Measurements from ENCODE around the gene PTPRZ1.
A peak's percentile ranks its signal among the peaks of the same experiment; 100 is the strongest.

The PTPRZ1 gene

DNA sequence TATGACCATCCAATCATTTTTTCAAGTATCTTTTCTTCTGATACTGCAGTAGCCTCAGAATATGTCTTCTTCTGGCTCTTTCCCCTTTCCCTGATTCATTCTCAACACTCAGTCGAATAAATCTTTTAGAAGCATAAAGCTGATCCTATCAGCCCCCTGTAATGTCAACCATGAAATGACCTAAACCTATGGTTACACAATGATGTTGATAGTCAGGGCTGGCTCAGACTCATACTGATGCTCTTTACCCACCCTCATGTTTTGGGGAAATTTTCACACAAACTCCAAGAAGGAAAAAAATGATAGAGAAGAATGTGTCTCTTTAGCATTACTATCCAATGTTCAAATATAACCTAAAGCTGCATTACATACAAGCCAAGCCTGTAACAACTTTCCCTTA, 195.1 kb downstream of the PTPRZ1 start:
- H3K27ac ChIP-seq (ENCODE audit: low read length), result no peak overlapping the region
- WGBS (ENCODE audit: insufficient coverage, insufficient read length), result no CpG with 5 or more reads among the region's 1 CpG
- DNase-seq (ENCODE audit: low read depth, low spot score), result no peak

DNA sequence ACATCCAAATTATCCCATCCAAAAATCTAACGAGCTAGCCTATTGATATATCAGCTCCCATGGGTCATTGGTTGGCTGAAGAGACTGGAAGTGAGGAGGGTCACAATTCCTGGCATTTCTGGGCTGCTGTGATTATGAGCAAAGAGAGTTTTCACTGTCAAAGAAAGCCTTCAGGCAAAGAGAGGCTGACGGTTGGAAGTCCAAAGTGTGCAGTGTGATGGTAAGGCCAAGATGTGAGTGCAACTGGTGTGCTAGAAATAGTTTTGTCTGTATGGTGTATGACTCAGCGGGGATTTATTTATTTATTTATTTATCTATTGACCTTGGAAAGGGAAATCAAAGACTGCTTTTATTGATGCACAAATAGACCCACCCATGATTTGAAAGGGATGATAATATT, 196.0 kb downstream of the PTPRZ1 start:
- no peak overlapping the region for H3K4me3 ChIP-seq (ENCODE audit: low read length)
- H3K36me3 ChIP-seq (ENCODE audit: control insufficient read depth, insufficient read depth, low read length), result no peaks in the 10 kb centered on the region; the same call in 1 of the 2 replicates
- H3K9me3 ChIP-seq (ENCODE audit: control insufficient read depth, insufficient read depth, low read length), result no peaks in the 10 kb centered on the region
- no CpG with 5 or more reads among the region's 3 CpGs for WGBS (ENCODE audit: insufficient coverage, insufficient read length)
- no peaks in the 10 kb centered on the region for H3K4me1 ChIP-seq (ENCODE audit: control insufficient read depth, insufficient read depth, low read length)
- H3K27me3 ChIP-seq (ENCODE audit: control insufficient read depth, insufficient read depth, low read length), result no peaks in the 10 kb centered on the region
- H3K27ac ChIP-seq (ENCODE audit: low read length), result no peak overlapping the region
- no peak for DNase-seq (ENCODE audit: low read depth, low spot score)

More for the DNA sequence above, 195.1 kb downstream of the PTPRZ1 start:
- H3K9me3 ChIP-seq (ENCODE audit: control insufficient read depth, insufficient read depth, low read length), result no peaks in the 10 kb centered on the region
- no peak overlapping the region for H3K4me3 ChIP-seq (ENCODE audit: low read length)
- H3K36me3 ChIP-seq (ENCODE audit: control insufficient read depth, insufficient read depth, low read length), result no peaks in the 10 kb centered on the region
- no peaks in the 10 kb centered on the region for H3K27me3 ChIP-seq (ENCODE audit: control insufficient read depth, insufficient read depth, low read length)
- no peaks in the 10 kb centered on the region for H3K4me1 ChIP-seq (ENCODE audit: control insufficient read depth, insufficient read depth, low read length)

DNA sequence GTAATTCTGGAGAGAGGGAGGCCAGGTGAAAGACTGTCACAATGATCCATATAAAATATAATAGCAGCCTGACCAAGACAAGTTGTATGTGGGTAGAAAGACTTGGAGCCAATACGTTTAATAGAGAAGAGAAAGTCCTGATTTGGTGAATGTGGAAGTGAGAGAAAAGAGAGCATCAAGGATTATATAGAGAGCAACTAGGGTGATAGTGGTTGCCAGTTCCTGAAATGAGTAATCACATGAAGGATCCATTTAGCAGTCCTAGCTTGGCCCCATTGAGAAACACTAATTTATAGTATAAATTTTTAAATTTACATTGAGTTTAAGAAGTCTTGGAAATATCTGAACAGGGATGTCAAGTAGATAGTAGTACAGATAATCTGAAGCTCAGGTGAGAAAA, 197.1 kb downstream of the PTPRZ1 start:
- no peak overlapping the region for H3K27ac ChIP-seq (ENCODE audit: low read length)
- H3K9me3 ChIP-seq (ENCODE audit: control insufficient read depth, insufficient read depth, low read length), result no peaks in the 10 kb centered on the region
- H3K4me3 ChIP-seq (ENCODE audit: low read length), result no peak overlapping the region
- no peaks in the 10 kb centered on the region for H3K4me1 ChIP-seq (ENCODE audit: control insufficient read depth, insufficient read depth, low read length)
- no CpG with 5 or more reads among the region's 1 CpG for WGBS (ENCODE audit: insufficient coverage, insufficient read length)
- no peaks in the 10 kb centered on the region for H3K27me3 ChIP-seq (ENCODE audit: control insufficient read depth, insufficient read depth, low read length)
- no peak for DNase-seq (ENCODE audit: low read depth, low spot score)
- H3K36me3 ChIP-seq (ENCODE audit: control insufficient read depth, insufficient read depth, low read length), result peaks cover 2% of the 10 kb centered on the region; the same call in 1 of the 2 replicates

DNA sequence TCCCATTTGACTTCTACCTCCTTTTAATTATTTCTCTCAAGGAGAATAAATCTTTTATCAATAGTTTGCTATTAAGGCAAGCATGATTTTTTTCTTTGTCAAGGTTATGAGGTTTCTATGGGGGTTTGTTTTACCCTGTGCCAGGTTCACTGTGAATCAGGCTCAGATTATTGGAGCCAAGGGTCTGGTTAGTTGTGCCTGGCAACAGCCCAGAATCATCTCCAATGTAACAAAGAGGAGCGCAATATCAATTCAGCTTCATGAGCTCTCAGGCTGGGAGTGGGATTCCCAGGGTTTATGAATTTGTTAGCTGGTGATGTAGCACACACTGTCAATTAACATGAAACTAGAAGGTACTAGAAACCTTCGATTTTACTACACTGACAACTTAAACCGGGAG, 197.9 kb downstream of the PTPRZ1 start:
- no peak overlapping the region for H3K4me3 ChIP-seq (ENCODE audit: low read length)
- peaks cover 2% of the 10 kb centered on the region; the same call in 1 of the 2 replicates for H3K36me3 ChIP-seq (ENCODE audit: control insufficient read depth, insufficient read depth, low read length)
- WGBS (ENCODE audit: insufficient coverage, insufficient read length), result no CpG with 5 or more reads among the region's 3 CpGs
- H3K27me3 ChIP-seq (ENCODE audit: control insufficient read depth, insufficient read depth, low read length), result no peaks in the 10 kb centered on the region
- no peaks in the 10 kb centered on the region for H3K4me1 ChIP-seq (ENCODE audit: control insufficient read depth, insufficient read depth, low read length)
- no peak for DNase-seq (ENCODE audit: low read depth, low spot score)
- H3K27ac ChIP-seq (ENCODE audit: low read length), result no peak overlapping the region
- no peaks in the 10 kb centered on the region for H3K9me3 ChIP-seq (ENCODE audit: control insufficient read depth, insufficient read depth, low read length)

DNA sequence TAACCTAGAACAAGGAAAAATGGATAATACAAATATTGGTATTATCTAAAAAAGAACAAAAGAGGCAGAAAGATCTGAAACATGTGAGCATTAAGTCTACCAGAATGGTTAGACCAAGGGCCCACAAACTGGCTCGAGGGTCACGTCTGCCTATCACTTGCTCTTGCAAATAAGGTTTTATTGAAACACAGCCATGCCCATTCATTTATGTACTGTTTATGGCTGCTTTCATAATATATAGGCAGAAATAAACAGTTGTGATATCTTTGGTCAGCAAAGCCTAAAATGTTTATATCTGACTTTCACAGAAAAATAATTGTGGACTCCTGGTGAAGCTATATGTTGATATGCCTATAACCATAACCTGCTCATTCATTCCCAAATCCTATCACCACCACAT, 199.3 kb downstream of the PTPRZ1 start:
- Histone ChIP-seq H3K4me3 (ENCODE audit: low read length) (no peak overlapping the region), H3K36me3 (ENCODE audit: control insufficient read depth, insufficient read depth, low read length) (peaks cover 2% of the 10 kb centered on the region; the same call in 1 of the 2 replicates), H3K9me3 (ENCODE audit: control insufficient read depth, insufficient read depth, low read length) (no peaks in the 10 kb centered on the region), H3K27ac (ENCODE audit: low read length) (no peak overlapping the region), H3K4me1 (ENCODE audit: control insufficient read depth, insufficient read depth, low read length) (no peaks in the 10 kb centered on the region), H3K27me3 (ENCODE audit: control insufficient read depth, insufficient read depth, low read length) (no peaks in the 10 kb centered on the region)
- no peak for DNase-seq (ENCODE audit: low read depth, low spot score)
- no CpG with 5 or more reads among the region's 2 CpGs for WGBS (ENCODE audit: insufficient coverage, insufficient read length)

DNA sequence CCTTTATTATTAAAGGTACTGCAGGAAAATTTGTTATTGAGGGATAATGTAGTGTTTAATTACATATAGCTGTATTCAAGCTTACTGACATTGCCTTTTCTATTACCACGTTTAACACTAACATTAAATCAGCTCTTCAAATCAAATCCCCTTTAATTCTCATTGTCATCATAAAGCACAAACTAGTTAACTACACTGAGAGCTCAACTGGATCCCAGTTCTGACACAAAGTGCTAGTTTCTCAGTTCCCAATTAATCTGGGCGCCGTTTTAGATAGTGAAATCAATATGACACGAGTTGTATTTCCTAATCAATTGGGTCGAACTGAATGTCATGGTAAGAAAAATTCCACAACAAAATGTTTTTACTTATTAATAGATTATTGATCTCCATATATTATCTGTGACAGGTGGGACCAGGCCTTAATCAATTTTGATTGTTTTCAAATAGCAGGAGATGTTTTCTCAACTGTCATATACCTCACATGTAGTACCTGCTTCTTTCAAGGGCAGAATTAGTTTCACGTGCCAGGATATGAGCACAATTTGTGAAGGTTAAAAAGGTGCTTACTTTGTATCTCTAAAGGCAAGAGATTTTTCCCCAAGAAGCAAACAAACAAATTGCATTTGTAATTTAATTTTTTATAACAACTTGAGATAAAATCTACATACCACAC, 200.1 kb downstream of the PTPRZ1 start:
- no peaks in the 10 kb centered on the region for H3K9me3 ChIP-seq (ENCODE audit: control insufficient read depth, insufficient read depth, low read length)
- WGBS (ENCODE audit: insufficient coverage, insufficient read length), result 100% methylated on average over 1 of the region's 6 CpGs
- H3K27ac ChIP-seq (ENCODE audit: low read length), result no peak overlapping the region
- DNase-seq (ENCODE audit: low read depth, low spot score), result no peak
- peaks cover 7% of the 10 kb centered on the region; the same call in 1 of the 2 replicates for H3K36me3 ChIP-seq (ENCODE audit: control insufficient read depth, insufficient read depth, low read length)
- no peak overlapping the region for H3K4me3 ChIP-seq (ENCODE audit: low read length)
- no peaks in the 10 kb centered on the region for H3K27me3 ChIP-seq (ENCODE audit: control insufficient read depth, insufficient read depth, low read length)
- H3K4me1 ChIP-seq (ENCODE audit: control insufficient read depth, insufficient read depth, low read length), result no peaks in the 10 kb centered on the region

DNA sequence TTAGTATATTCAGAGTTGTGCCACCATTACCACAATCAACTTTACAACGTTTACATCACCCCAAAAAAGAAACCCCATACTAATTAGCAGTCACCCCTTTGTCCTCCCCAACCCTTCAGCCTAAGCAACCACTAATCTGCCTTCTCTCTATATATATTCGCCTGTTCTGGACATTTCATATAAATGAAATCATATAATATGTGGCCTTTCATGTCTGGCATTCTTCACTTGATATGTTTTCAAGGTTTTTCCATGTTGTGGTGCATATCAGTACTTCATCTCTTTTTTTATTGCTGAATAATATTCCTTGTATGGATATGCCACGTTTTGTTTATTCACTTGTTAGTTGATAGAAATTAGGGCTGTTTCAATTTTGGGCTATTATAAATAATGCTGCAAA, 200.7 kb downstream of the PTPRZ1 start:
- no peaks in the 10 kb centered on the region for H3K9me3 ChIP-seq (ENCODE audit: control insufficient read depth, insufficient read depth, low read length)
- H3K27ac ChIP-seq (ENCODE audit: low read length), result no peak overlapping the region
- H3K36me3 ChIP-seq (ENCODE audit: control insufficient read depth, insufficient read depth, low read length), result peaks cover 7% of the 10 kb centered on the region; the same call in 1 of the 2 replicates
- whole genome bisulfite sequencing (ENCODE audit: insufficient coverage, insufficient read length), result 100% methylated on average over 1 of the region's 3 CpGs
- DNase-seq (ENCODE audit: low read depth, low spot score), result no peak
- no peak overlapping the region for H3K4me3 ChIP-seq (ENCODE audit: low read length)
- no peaks in the 10 kb centered on the region for H3K27me3 ChIP-seq (ENCODE audit: control insufficient read depth, insufficient read depth, low read length)
- no peaks in the 10 kb centered on the region for H3K4me1 ChIP-seq (ENCODE audit: control insufficient read depth, insufficient read depth, low read length)

DNA sequence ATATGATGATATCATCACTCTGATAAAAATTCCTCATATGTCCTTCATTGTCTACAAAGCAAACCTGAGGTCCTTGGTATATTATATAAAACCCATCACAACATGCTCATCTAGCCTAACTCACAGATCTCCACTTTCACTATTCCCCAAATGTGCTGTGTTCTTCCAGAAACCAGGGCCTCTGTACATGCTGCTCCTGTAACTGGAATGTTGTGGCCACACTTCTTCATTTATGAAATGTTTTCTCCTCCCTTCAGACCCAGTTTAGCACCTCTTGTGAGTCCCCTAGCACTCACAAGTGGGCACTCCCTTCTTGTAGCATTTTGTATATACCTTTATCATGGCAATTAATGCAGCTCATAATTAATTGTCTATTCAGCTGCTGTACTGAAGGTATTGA, 209.2 kb downstream of the PTPRZ1 start:
- no peaks in the 10 kb centered on the region for H3K9me3 ChIP-seq (ENCODE audit: control insufficient read depth, insufficient read depth, low read length)
- H3K36me3 ChIP-seq (ENCODE audit: control insufficient read depth, insufficient read depth, low read length), result peaks cover 30% of the 10 kb centered on the region; the same call in 1 of the 2 replicates
- peaks cover 2% of the 10 kb centered on the region; the same call in 1 of the 2 replicates for H3K4me1 ChIP-seq (ENCODE audit: control insufficient read depth, insufficient read depth, low read length)
- no peak overlapping the region for H3K27ac ChIP-seq (ENCODE audit: low read length)
- no peak overlapping the region for H3K4me3 ChIP-seq (ENCODE audit: low read length)
- H3K27me3 ChIP-seq (ENCODE audit: control insufficient read depth, insufficient read depth, low read length), result no peaks in the 10 kb centered on the region
- DNase-seq (ENCODE audit: low read depth, low spot score), result no peak

DNA sequence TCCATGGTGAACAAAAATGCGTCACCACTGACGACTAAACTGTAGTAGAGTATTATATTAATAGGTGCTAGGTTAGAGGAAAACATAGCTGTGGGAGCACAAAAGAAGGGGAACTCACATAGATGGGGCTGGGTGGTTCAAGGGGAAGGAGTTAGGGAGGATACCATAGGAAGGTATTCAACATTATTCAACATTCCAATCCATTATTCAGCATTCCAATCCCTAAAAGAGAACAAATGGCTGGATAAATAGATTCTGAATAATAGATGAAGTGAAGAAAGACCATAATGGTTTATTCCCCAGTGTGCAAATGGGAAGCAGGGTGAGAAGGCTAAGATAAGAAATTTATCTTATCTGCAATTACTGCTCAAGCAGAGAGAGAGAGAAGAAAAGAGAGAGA, 209.7 kb downstream of the PTPRZ1 start:
- Histone ChIP-seq H3K36me3 (ENCODE audit: control insufficient read depth, insufficient read depth, low read length) (peaks cover 26% of the 10 kb centered on the region; the same call in 1 of the 2 replicates), H3K4me3 (ENCODE audit: low read length) (no peak overlapping the region), H3K4me1 (ENCODE audit: control insufficient read depth, insufficient read depth, low read length) (peaks cover 2% of the 10 kb centered on the region; the same call in 1 of the 2 replicates), H3K27ac (ENCODE audit: low read length) (no peak overlapping the region), H3K27me3 (ENCODE audit: control insufficient read depth, insufficient read depth, low read length) (no peaks in the 10 kb centered on the region), H3K9me3 (ENCODE audit: control insufficient read depth, insufficient read depth, low read length) (no peaks in the 10 kb centered on the region)
- WGBS (ENCODE audit: insufficient coverage, insufficient read length), result no CpG with 5 or more reads among the region's 2 CpGs
- DNase-seq (ENCODE audit: low read depth, low spot score), result no peak

DNA sequence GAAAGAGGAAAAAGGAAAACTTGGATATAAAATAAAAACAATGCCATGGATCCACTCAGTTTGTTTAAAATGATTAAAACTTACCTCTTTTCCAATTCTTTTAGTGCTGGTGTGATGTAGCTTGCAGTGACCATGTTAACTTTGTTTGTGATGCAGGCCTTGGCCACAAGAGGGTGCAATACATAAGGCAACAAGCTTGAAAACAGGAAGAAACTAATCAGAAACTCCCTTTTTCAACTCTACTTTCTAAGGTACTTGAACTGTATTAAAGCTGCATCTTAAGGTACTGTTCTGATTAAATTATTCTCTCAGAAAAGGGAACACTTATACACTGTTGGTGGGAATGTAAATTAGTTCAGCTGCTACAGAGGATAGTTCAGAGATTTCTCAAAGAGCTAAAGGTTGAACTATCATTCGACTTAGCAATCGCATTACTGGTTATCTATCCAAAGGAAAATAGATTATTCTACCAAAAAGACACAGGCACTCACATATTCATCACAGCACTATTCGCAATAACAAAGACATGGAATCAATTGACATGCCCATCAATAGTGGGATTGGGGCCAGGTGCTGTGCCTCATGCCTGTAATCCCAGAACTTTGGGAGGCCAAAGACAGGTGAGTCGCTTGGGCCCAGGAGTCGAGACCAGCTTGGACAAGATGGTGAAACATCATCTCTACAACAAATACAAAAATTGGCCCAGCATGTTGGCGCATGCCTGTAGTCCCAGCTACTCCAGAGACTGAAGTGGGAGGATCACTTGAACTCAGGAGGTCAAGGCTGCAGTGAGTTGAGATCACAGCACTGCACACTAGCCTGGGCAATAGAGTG, 220.2 kb downstream of the PTPRZ1 start:
- no peak overlapping the region for H3K27ac ChIP-seq (ENCODE audit: low read length)
- H3K27me3 ChIP-seq (ENCODE audit: control insufficient read depth, insufficient read depth, low read length), result no peaks in the 10 kb centered on the region
- peaks cover 29% of the 10 kb centered on the region; the same call in 1 of the 2 replicates for H3K36me3 ChIP-seq (ENCODE audit: control insufficient read depth, insufficient read depth, low read length)
- no CpG with 5 or more reads among the region's 6 CpGs for WGBS (ENCODE audit: insufficient coverage, insufficient read length)
- H3K9me3 ChIP-seq (ENCODE audit: control insufficient read depth, insufficient read depth, low read length), result no peaks in the 10 kb centered on the region; the same call in 1 of the 2 replicates
- no peak overlapping the region for H3K4me3 ChIP-seq (ENCODE audit: low read length)
- DNase-seq (ENCODE audit: low read depth, low spot score), result peak; percentile 52
- H3K4me1 ChIP-seq (ENCODE audit: control insufficient read depth, insufficient read depth, low read length), result 0 out of 2 replicates have a peak, but pooled peaks cover 2% of the 10 kb centered on the region

All from iPS DF 6.9 (cell line).